Neural progenitor cell (in vitro differentiated cells): ENCODE results near the gene ZNF578. TPM values are rescaled to one million over a fixed set of nuclear protein-coding genes. Genes with fewer than 3 reads are reported as not detected.
"Not testable (repeated sequence)": the region's sequence is repeated elsewhere in the genome, so short reads cannot be mapped to it uniquely, and the experiment has no call there.

Source experiments
- DNase-seq: peaks from one replicate; pipeline ENCODE4 v3.0.0-alpha.2; 2016; ENCODE audit warnings: low spot score
- H2AFZ ChIP-seq: fragments of 200-600 bp; sonication (generic); replicated peaks from 2 replicates; pipeline ENCODE4 v1.6.1; 2016; ENCODE audit warnings: antibody characterized with exemption
- H3F3A ChIP-seq: fragments of 200-600 bp; sonication (generic); 2 replicates; pipeline ENCODE4 v1.6.1; 2016; ENCODE audit warnings: antibody characterized with exemption, low read depth
- H3K27ac ChIP-seq: fragments of 200-600 bp; sonication (generic); 2 replicates; pipeline ENCODE4 v1.5.1; 2016; ENCODE audit warnings: mild to moderate bottlenecking
- H3K27me3 ChIP-seq: fragments of 200-600 bp; sonication (generic); 2 replicates; pipeline ENCODE4 v1.6.1; 2016; ENCODE audit warnings: mild to moderate bottlenecking, moderate library complexity
- H3K36me3 ChIP-seq: fragments of 200-600 bp; sonication (generic); 2 replicates; pipeline ENCODE4 v1.5.1; 2016
- H3K4me1 ChIP-seq: fragments of 200-600 bp; sonication (generic); 2 replicates; pipeline ENCODE4 v1.6.1; 2016; ENCODE audit warnings: mixed run types
- H3K4me2 ChIP-seq: fragments of 200-600 bp; sonication (generic); 2 replicates; pipeline ENCODE4 v1.6.1; 2016
- H3K4me3 ChIP-seq: fragments of 200-600 bp; sonication (generic); 2 replicates; pipeline ENCODE4 v1.5.1; 2016
- H3K79me2 ChIP-seq: fragments of 200-600 bp; sonication (generic); 2 replicates; pipeline ENCODE4 v1.6.1; 2016; ENCODE audit warnings: low read depth
- H3K9ac ChIP-seq: fragments of 200-600 bp; sonication (generic); 2 replicates; pipeline ENCODE4 v1.6.1; 2016
- H3K9me3 ChIP-seq: fragments of 200-600 bp; sonication (generic); 2 replicates; pipeline ENCODE4 v1.5.1; 2016; ENCODE audit warnings: low read depth
- H4K20me1 ChIP-seq: fragments of 200-600 bp; sonication (generic); 2 replicates; pipeline ENCODE4 v1.6.1; 2016; ENCODE audit warnings: low read depth
- H3K27ac Mint-ChIP-seq: 3 replicates; pipeline ENCODE4 v1.8.0; 2021; ENCODE audit warnings: mixed read lengths
- H3K27me3 Mint-ChIP-seq: 2 replicates; pipeline ENCODE4 v1.8.0; 2022; ENCODE audit warnings: low read depth, mild to moderate bottlenecking, inconsistent platforms, moderate library complexity, mixed read lengths; ENCODE audit not compliant: insufficient read depth
- H3K36me3 Mint-ChIP-seq: 3 replicates; pipeline ENCODE4 v1.8.0; 2021; ENCODE audit warnings: mixed read lengths
- H3K4me1 Mint-ChIP-seq: 3 replicates; pipeline ENCODE4 v1.8.0; 2021; ENCODE audit warnings: mixed read lengths
- H3K4me3 Mint-ChIP-seq: 3 replicates; pipeline ENCODE4 v1.8.0; 2021; ENCODE audit warnings: mild to moderate bottlenecking, moderate library complexity, mixed read lengths
- H3K9me3 Mint-ChIP-seq: 3 replicates; pipeline ENCODE4 v1.8.0; 2020; ENCODE audit warnings: mixed read lengths
- EZH2 ChIP-seq: fragments of 200-600 bp; sonication (generic); IDR thresholded peaks from 2 replicates; pipeline ENCODE4 v1.6.1; 2017; ENCODE audit warnings: antibody characterized with exemption, mild to moderate bottlenecking, moderate library complexity
- EZH2phosphoT487 ChIP-seq: fragments of 200-600 bp; sonication (generic); IDR thresholded peaks from 2 replicates; pipeline ENCODE4 v1.6.1; 2017; ENCODE audit warnings: antibody characterized with exemption
- total RNA-seq: library from RNA; depleted of rRNA; stranded (reverse); fragments of >200 nt; gene quantifications from 2 replicates; pipeline ENCODE4 v1.2.3, GENCODE V29; 2015; ENCODE audit warnings: low replicate concordance
- TF ChIP-seq, protein P1 (sequence below): fragments of 200-600 bp; sonication (generic); IDR thresholded peaks from 2 replicates; pipeline ENCODE4 v1.5.1; 2017; ENCODE audit warnings: antibody characterized with exemption, mild to moderate bottlenecking

Gene ZNF578
- total RNA-seq, 1 donor from 2014 or later = 9.7 TPM

DNA sequence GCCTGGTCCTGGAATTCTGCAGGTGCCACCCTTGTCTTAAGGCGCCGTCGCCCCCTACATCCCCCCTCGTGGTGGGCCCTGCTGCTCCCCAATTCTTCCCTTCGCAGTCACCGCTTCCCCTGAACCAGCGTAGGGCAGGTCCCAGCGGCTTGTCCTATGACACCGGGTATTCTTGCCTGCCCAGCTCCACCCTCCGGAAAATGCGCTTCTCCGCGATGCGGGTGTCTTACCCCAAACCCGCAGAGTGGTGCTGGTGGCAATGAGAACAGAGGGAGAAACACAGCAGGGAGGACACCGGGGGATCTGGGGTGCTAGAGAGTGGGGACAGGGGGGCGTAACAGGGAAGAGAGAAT, 83.1 kb downstream of the ZNF578 start:
- H3K36me3 Mint-ChIP-seq = peaks cover 39% of the 10 kb centered on the region
- peak overlapping the region; percentile 88 for H3K4me3 Mint-ChIP-seq
- H3K4me1 ChIP-seq = peaks cover 3% of the 10 kb centered on the region
- H3K27ac Mint-ChIP-seq = no peak overlapping the region
- no peaks in the 10 kb centered on the region for H3K9me3 ChIP-seq
- H3K9me3 Mint-ChIP-seq = peaks cover 38% of the 10 kb centered on the region
- H3K4me2 ChIP-seq = peak overlapping the region; percentile 95
- H3F3A ChIP-seq = peaks cover 28% of the 10 kb centered on the region
- TF ChIP-seq, protein P1, sequence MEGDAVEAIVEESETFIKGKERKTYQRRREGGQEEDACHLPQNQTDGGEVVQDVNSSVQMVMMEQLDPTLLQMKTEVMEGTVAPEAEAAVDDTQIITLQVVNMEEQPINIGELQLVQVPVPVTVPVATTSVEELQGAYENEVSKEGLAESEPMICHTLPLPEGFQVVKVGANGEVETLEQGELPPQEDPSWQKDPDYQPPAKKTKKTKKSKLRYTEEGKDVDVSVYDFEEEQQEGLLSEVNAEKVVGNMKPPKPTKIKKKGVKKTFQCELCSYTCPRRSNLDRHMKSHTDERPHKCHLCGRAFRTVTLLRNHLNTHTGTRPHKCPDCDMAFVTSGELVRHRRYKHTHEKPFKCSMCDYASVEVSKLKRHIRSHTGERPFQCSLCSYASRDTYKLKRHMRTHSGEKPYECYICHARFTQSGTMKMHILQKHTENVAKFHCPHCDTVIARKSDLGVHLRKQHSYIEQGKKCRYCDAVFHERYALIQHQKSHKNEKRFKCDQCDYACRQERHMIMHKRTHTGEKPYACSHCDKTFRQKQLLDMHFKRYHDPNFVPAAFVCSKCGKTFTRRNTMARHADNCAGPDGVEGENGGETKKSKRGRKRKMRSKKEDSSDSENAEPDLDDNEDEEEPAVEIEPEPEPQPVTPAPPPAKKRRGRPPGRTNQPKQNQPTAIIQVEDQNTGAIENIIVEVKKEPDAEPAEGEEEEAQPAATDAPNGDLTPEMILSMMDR = no peak
- no peak for TF ChIP-seq EZH2phosphoT487
- TF ChIP-seq EZH2 = no peak
- H3K27ac ChIP-seq = no peak overlapping the region
- H4K20me1 ChIP-seq = peaks cover 19% of the 10 kb centered on the region
- H3K9ac ChIP-seq = no peak overlapping the region
- no peaks in the 10 kb centered on the region for H3K79me2 ChIP-seq
- H3K27me3 Mint-ChIP-seq = peaks cover 5% of the 10 kb centered on the region
- H3K4me1 Mint-ChIP-seq = no peaks in the 10 kb centered on the region
- H3K27me3 ChIP-seq = peaks cover 16% of the 10 kb centered on the region
- H3K36me3 ChIP-seq = no peaks in the 10 kb centered on the region
- DNase-seq = peak; percentile 57
- peak overlapping the region; percentile 75 for H3K4me3 ChIP-seq
- H2AFZ ChIP-seq = peak overlapping the region; percentile 78

DNA sequence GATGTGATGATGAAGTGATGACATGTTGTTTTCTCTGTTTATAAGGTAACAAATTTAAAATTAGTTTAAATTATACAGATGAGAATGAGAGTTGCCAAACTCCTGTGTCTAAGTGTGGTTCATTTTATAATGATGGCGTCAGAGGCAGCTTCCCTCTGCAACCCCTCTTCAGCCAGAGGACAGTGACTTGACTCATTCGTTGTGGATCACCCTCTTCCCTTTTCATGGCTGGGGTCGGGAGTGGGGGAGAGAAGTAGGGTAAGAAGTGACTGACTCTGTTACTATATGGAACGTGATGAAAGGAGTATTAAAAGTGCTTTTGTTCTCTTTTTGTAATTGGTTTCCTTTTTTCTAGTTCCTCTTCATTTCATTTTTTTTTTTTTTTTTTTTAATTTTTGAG, 85.5 kb downstream of the ZNF578 start:
- not testable (repeated sequence) for H3K4me1 Mint-ChIP-seq, DNase-seq, H3K4me2 ChIP-seq, H3K4me3 ChIP-seq, H3K27ac Mint-ChIP-seq, H3K4me1 ChIP-seq, H3K36me3 ChIP-seq, H3K79me2 ChIP-seq, H3K9me3 ChIP-seq, H3K4me3 Mint-ChIP-seq, H3K9ac ChIP-seq, H2AFZ ChIP-seq, H3K27me3 Mint-ChIP-seq, H3K27ac ChIP-seq
- Mint-ChIP-seq H3K9me3 (peaks cover 52% of the 10 kb centered on the region), H3K36me3 (peaks cover 49% of the 10 kb centered on the region)
- peaks cover 28% of the 10 kb centered on the region for H3F3A ChIP-seq
- peaks cover 16% of the 10 kb centered on the region for H3K27me3 ChIP-seq
- peaks cover 19% of the 10 kb centered on the region for H4K20me1 ChIP-seq

DNA sequence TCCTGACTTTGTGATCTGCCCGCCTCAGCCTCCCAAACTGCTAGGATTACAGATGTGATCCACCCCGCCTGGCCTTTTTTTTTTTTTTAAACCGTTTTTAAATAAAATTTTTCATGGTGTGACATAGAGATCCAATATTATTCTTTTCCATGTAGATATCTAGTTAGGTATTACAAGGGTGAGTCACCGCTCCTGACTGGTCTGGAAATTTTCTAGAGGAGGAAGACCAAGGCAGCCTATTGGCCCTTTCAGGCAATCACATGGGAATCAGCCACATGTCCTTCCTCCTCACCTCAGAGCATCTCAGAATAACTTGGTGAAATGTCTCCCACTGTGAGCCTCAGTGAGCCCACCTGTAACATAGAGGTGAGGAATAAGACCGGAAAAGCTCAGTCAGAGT, 87.8 kb downstream of the ZNF578 start:
- H3K4me3 ChIP-seq, DNase-seq, H3F3A ChIP-seq, H3K9me3 ChIP-seq, H3K79me2 ChIP-seq, H3K27ac ChIP-seq, H3K27me3 Mint-ChIP-seq, H3K36me3 ChIP-seq, H3K27ac Mint-ChIP-seq, H3K9ac ChIP-seq, H3K4me1 ChIP-seq, H3K4me2 ChIP-seq, H2AFZ ChIP-seq, H3K4me1 Mint-ChIP-seq, H3K4me3 Mint-ChIP-seq: not testable (repeated sequence)
- peaks cover 49% of the 10 kb centered on the region for H3K36me3 Mint-ChIP-seq
- peaks cover 50% of the 10 kb centered on the region for H3K9me3 Mint-ChIP-seq
- peaks cover 14% of the 10 kb centered on the region for H3K27me3 ChIP-seq
- peaks cover 12% of the 10 kb centered on the region for H4K20me1 ChIP-seq

DNA sequence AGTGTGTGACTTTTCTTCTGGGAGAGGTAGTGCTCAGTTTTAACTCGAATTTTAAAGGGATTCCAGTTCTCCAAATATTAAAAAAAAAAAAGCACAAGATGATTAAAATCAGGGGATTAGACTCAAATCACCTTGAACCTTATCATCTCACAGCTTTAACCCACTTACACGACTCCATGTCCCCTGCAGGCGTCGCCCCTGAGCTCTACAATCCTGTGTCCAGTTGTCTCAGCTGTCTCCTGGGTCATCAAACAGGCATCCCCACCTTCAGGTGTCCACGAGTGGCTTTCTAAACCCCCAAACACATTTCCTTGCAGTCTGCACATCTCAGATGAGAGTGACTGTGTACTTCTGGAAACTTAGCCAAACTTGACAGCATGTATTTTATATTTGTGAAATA, 88.3 kb downstream of the ZNF578 start:
- Histone ChIP-seq H3F3A (peaks cover 5% of the 10 kb centered on the region), H3K4me2 (no peak overlapping the region), H3K9me3 (no peaks in the 10 kb centered on the region), H3K36me3 (no peaks in the 10 kb centered on the region), H3K9ac (no peak overlapping the region), H3K79me2 (no peaks in the 10 kb centered on the region), H3K27ac (no peak overlapping the region), H2AFZ (no peak overlapping the region), H3K4me3 (no peak overlapping the region), H3K27me3 (peaks cover 9% of the 10 kb centered on the region), H3K4me1 (no peaks in the 10 kb centered on the region), H4K20me1 (peaks cover 8% of the 10 kb centered on the region)
- Mint-ChIP-seq H3K36me3 (peaks cover 46% of the 10 kb centered on the region), H3K27me3 (peaks cover 8% of the 10 kb centered on the region), H3K27ac (no peak overlapping the region), H3K4me3 (no peak overlapping the region), H3K9me3 (peaks cover 47% of the 10 kb centered on the region), H3K4me1 (no peaks in the 10 kb centered on the region)
- no peak for DNase-seq
- TF ChIP-seq, protein P1 = no peak
- TF ChIP-seq EZH2phosphoT487 (no peak), EZH2 (no peak)

DNA sequence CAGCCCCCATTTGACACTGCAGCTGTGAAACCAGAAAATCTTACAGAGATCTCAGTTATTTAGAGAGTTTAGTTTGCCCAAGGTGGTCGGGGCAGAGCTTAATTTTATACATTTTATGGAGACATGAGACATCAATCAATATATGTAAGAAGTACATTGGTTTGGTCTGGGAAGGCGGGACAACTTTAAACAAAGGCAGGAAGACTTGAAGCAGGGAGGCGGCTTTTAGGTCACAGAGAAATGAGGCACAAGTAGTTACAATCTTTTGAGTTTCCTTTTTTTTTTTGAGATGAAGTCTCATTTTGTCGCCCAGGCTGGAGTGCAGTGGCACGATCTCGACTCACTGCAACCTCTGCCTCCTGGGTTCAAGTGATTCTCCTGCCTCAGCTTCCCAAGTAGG, 89.2 kb downstream of the ZNF578 start:
- peaks cover 51% of the 10 kb centered on the region for H3K36me3 Mint-ChIP-seq
- not testable (repeated sequence) for H3K4me3 Mint-ChIP-seq

More for the DNA sequence above, 89.2 kb downstream of the ZNF578 start:
- peaks cover 47% of the 10 kb centered on the region for H3K9me3 Mint-ChIP-seq
- DNase-seq, H3K27ac ChIP-seq, H3K4me2 ChIP-seq, H2AFZ ChIP-seq, H3K9ac ChIP-seq, H3F3A ChIP-seq, H4K20me1 ChIP-seq, H3K4me1 Mint-ChIP-seq, H3K4me1 ChIP-seq, H3K9me3 ChIP-seq, H3K27me3 Mint-ChIP-seq, H3K36me3 ChIP-seq, H3K4me3 ChIP-seq, H3K27ac Mint-ChIP-seq, H3K27me3 ChIP-seq, H3K79me2 ChIP-seq: not testable (repeated sequence)
